Fibroblast of lung (primary cell): ENCODE data around the gene DPP10.

Experiments used
- EZH2 ChIP-seq: IDR thresholded peaks from 2 replicates; pipeline ENCODE4 v1.5.1; 2012; ENCODE audit warnings: low read length, control low read depth, mild to moderate bottlenecking; ENCODE audit errors: missing control alignments
- TF ChIP-seq, protein P1 (sequence below), 2 donors: IDR thresholded peaks in 1 of 2; conservative IDR thresholded peaks in 1 of 2; 1 replicate in 1 of 2; 2 replicates in 1 of 2; pipeline ENCODE4 v1.5.1; 2011 to 2012; ENCODE audit warnings: low read length in 2 of 2, control low read depth in 1 of 2, inconsistent platforms in 1 of 2, low read depth in 1 of 2, mild to moderate bottlenecking in 1 of 2

DNA sequence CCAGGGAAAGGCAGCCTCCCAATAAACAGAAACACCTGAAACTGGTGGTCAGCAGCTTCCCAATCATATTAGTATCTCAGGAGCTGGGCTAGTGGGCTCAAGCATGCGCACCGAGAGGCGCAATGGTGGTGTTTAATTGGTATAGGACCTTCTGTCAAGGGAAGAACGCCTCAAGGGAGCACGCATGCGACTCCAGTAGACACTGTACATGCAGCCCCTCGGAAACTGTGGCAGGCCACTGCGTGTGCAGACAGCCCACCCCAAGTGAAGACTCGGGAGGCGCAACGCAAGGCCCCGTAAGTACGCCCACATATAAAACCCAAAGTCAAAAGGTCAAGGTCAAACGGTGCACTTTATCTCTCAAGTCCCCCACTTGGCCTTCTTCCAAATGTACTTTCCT, 1405.8 kb downstream of the DPP10 start:
- no peak for TF ChIP-seq EZH2
- TF ChIP-seq, protein P1, sequence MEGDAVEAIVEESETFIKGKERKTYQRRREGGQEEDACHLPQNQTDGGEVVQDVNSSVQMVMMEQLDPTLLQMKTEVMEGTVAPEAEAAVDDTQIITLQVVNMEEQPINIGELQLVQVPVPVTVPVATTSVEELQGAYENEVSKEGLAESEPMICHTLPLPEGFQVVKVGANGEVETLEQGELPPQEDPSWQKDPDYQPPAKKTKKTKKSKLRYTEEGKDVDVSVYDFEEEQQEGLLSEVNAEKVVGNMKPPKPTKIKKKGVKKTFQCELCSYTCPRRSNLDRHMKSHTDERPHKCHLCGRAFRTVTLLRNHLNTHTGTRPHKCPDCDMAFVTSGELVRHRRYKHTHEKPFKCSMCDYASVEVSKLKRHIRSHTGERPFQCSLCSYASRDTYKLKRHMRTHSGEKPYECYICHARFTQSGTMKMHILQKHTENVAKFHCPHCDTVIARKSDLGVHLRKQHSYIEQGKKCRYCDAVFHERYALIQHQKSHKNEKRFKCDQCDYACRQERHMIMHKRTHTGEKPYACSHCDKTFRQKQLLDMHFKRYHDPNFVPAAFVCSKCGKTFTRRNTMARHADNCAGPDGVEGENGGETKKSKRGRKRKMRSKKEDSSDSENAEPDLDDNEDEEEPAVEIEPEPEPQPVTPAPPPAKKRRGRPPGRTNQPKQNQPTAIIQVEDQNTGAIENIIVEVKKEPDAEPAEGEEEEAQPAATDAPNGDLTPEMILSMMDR (conservative IDR thresholded peaks at IDR 0.05 in 1 of 2, IDR thresholded peaks at IDR 0.05 in 1 of 2; ENCODE audit: low read depth in 1 of 2, low read length in 2 of 2), result no peak
